NOMO-1 (cell line): ENCODE data around the gene ICE1.
"Not testable (repeated sequence)": the region's sequence is repeated elsewhere in the genome, so short reads cannot be mapped to it uniquely, and the experiment has no call there.

ENCODE experiments used
- DNase-seq, 2 experiments: peaks; one replicate each; lab custom pipeline; 2025; ENCODE audit not compliant: unreplicated experiment in 2 of 2; lab: John Stamatoyannopoulos, UW

The ICE1 gene

GRCh38 chr5:5421961-5422818, at the start of gene ICE1:
TSS of gene ICE1 (plus strand) at chr5:5422677. CDS start at chr5:5422916, 239 bp downstream.
- peak; percentile 99 to 100 for DNase-seq

DNA sequence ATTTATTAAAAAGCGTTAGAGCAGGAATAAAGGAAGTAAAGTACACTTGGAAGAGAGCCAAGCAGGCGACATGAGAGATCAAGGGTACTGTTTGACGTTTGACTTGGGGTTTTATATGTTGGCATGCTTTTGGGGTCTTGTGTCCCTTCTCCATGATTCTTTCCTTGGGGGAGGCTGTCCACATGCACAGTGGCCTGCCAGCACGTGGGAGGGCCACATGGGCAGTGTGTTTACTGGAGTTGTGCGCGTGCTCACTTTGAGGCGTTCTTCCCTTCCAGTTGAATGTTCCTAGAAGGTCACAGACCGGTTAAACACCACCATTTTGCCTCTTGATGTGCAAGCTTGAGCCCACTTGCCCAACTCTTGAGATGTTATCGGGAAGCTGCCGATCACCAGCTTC, 49.5 kb upstream of the ICE1 start:
- DNase-seq, result no peak

DNA sequence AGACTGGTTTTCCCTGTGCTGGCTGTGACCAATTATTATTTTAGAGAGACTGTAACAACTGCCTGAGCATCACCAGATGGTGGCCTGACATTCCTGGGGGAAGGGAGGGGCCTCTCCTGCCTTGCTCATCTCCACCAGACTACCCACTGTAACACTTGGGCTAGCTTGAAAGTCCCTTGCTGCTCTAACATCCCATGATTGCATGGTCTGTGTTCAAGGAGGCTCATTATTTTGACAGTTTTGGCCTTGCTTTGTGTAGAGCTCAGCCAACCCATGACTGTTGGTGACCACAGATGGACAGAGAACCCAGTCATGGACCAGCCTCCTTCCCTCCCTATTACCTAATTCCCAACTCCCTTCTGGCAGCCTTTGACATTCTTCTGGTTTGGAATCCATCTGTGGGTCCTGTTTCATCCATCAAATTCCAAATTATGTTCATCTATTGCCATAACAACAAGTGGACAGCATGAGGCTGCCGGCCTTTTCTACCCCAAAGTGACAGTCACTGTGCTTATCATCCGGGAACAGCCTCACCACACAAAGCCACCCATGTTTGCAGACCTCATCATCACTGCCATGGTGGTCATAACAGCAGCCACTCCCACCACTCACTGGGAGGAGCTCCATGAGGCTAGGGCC, 49.0 kb upstream of the ICE1 start:
- DNase-seq, result no peak

DNA sequence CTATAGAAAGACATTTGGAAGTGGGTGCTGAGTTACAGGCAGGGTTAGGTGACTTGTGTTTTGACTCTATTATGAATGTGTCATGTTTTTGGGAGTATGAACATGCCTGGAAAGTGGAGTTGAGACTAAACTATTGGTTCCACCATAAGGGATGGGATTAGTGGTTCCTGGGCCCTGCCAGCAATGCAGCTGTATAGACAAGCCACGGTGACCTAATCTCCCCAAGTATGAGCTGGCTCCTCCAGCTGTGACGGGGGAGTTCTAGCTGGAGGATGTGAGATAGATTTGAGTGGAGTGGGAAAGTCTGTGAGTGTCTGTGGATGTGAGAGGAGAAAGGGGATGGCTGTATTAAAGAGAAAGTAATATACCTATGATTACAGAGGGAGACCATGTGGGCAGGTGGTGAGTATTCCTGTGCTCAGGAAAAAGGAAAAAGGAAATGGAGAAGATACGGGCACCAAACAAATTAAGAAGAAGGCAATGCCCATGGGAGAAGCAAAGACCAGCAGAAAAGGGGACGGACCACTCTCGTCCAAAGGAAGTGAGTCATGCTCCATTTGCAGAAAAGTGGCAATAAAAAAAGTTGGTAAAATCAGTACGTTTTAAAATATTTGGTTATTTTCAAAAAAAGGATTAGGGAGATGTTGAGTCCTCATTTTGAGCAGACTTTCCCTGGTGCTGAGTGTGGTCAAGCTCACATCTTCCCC, 48.3 kb upstream of the ICE1 start:
- no peak for DNase-seq

- no peak for DNase-seq
Measured at GRCh38 chr5:5377780-5378179, 44.7 kb upstream of the ICE1 start.

DNA sequence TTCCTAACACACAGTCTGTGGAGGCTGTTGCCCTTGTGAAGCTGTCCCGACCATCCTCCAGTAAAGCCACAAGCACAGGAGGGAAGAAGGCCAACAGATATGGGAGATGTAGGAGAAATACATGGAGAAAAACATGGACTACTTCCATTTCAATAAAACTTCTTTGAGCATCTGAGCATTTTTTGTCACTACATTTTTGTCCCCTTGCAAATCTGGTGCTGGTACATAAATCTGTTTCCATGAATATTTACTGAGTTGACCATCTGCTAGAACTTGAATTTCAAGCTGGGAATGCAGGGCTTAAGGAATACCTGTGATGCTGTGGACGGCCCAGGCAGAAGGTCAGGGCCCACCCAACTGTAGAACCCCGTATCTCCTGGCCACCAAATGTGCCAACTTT, 43.9 kb upstream of the ICE1 start:
- DNase-seq, result no peak

DNA sequence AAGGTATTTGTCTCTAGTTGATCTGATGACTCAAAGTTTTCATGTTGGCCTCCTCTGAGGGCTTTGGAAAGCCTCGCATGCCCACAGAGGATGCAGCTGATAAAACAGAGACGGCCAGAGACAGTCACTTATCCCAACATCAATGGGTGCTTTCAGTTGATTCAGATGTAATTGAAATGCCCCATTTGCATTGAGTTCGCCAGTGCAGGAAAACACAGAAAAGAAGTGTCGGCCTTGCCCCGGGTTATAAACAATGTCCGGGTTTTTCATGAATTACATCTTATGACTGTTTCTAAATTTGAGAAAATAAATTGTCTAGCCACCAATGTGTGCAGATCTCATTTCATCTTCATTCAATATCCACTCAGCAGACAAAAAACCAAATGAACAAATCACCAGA, 42.2 kb upstream of the ICE1 start:
- DNase-seq, result no peak

DNA sequence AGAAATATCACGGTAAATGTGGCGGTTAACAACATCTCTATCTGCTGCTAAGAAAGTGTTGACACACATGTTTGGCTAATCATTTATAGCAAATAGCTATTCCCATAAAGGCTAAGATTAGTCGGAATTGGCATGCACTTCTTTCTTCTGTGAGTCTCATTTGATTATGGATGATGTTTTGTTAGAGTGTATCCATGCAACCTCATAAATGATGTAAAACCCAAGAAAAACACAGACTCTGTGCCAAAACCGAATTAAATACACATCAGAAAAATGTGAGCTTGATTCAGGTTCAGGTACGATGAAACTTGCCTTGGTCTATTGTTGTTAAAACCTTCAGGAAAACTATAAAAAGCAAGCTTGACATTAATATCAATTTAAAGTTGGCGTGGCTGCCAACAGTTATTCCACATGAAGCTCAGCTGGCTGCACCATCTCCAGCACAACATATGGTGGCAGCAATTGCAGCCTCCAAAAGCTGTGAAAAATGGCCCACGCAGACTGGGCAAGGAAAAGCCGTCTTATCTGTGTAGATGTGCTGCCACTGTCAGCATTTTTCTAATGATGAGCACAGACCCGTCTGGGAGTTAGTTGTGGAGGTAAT, 41.1 kb upstream of the ICE1 start:
- DNase-seq, result no peak

- no peak for DNase-seq
Measured at GRCh38 chr5:5383461-5383860, 39.0 kb upstream of the ICE1 start.

GRCh38 chr5:5384660-5385330, 37.7 kb upstream of the ICE1 start:
- no peak for DNase-seq

GRCh38 chr5:5385331-5385662, 37.2 kb upstream of the ICE1 start:
- DNase-seq, result no peak

DNA sequence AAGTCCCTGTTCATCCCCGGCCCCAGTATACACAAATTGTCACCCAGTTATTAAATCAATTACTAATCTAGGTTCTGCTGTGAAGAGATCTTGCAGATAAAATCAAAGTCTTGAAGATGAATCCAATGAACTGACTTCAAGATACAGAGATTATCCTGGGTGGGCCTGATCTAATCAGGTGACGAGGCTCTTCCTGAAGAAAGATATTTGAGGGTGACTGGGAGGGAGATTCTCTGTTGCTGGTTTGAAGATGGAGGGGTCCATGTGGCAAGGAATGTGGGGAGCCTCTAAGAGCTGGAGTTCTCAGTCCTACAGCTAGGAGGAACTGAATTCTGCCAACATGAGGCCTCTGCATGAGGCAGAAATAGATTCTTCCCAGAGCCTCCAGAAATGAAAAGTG, 36.1 kb upstream of the ICE1 start:
- no peak for DNase-seq

DNA sequence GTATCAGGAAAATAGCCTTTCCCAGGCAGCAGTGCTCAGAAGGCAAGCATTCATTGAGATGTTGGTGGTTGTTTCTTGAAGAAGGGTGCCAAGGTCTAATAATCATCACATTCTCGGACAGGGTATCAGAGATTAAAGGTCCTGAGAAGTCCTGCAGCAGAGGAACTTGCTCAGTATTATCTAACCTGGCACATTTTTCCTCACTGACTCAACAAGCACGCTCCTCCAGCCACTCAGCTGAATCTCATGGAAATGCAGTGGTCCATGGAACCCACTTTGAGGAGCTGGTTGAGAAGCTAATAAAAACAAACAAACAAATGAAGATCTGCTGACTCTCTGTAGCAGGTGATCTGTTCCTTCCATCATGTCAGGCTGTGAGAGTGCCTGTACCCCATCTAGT, 35.3 kb upstream of the ICE1 start:
- DNase-seq, result no peak

GRCh38 chr5:5387777-5388176, 34.7 kb upstream of the ICE1 start:
- no peak for DNase-seq

- DNase-seq, result not testable (repeated sequence)
Measured at GRCh38 chr5:5390121-5390869, 32.2 kb upstream of the ICE1 start.

- DNase-seq, result not testable (repeated sequence)
Measured at GRCh38 chr5:5392504-5392903, 30.0 kb upstream of the ICE1 start.

GRCh38 chr5:5394384-5394986, 28.0 kb upstream of the ICE1 start:
- peak in 1 of 2 experiments; percentile 8 for DNase-seq

- not testable (repeated sequence) for DNase-seq
Measured at GRCh38 chr5:5395093-5395492, 27.4 kb upstream of the ICE1 start.

DNA sequence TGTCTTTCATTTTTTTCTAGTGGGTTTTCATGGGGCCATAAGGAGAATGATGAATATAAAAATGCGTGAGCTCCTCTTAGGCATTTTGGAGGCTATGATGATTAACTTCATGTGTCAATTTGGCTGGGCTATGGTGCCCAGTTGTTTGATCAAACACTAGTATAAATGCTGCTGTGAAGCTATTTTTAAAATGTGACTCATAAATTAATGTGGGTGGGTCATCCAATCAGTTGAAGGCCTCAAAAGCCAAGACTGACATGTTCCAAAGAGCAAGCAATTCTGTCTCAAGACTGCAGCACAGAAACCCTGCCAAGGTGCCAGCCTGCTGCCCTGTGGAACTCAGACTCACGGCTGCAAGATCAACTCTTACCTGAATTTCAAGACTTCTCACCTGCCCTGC, 24.4 kb upstream of the ICE1 start:
- DNase-seq, result no peak

DNA sequence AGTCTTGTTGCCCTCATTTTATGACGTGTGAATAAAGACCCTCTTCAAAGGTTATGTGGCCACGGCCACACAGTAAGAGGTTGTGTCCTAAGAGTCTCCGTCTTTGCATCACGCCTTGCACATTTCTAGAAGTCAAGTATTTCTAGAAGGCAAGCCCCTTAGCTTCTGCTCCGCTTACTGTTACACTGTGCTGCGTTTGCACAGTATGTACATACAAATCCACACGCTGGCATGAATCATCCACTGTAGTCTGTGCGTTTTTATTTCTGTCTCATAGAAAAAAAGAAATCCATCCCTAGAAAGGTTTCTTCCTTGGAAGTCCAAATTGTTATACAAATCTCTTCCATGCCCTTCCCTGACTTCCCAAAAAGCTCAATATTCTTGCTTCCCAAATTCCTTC, 21.4 kb upstream of the ICE1 start:
- DNase-seq, result no peak
